T-cell (primary cell): ENCODE data around the gene SLCO3A1. TPM values are rescaled to one million over a fixed set of nuclear protein-coding genes. Genes with fewer than 3 reads are reported as not detected.

Experiments
- ATAC-seq, 4 experiments: fragments of 200-7000 bp in 3 of 4; fragments of 150-1000 bp in 1 of 4; cut with Tn5 transposase; replicated peaks in 1 of 4; 1 replicate in 3 of 4; 2 replicates in 1 of 4; pipeline ENCODE4 v1.10.0; 2021; ENCODE audit warnings: moderate library complexity in 3 of 4, mild to moderate bottlenecking in 2 of 4, moderate number of reproducible peaks in 1 of 4
- CTCF ChIA-PET, 2 donors: fragments of 300-600 bp; sonication (Branson Sonifier 250); formaldehyde crosslinking; loops; one replicate each; lab custom pipeline; 2022; ENCODE audit warnings: antibody characterized with exemption in 2 of 2; lab: Charles Lee
- POLR2A ChIA-PET, 2 donors: fragments of 300-600 bp; sonication (Branson Sonifier 250); formaldehyde crosslinking; loops; one replicate each; lab custom pipeline; 2022; ENCODE audit warnings: antibody characterized with exemption in 2 of 2; lab: Charles Lee
- DNase-seq, 35 experiments: peaks; one replicate each; pipeline versions ENCODE4 v3.0.0 to v3.0.0-alpha.2; 2013 to 2023
- H3K27ac ChIP-seq: one replicate; pipeline ENCODE4 v1.5.1; 2013; ENCODE audit warnings: low read length
- H3K27me3 ChIP-seq, 2 experiments: replicated peaks in 1 of 2; 1 replicate in 1 of 2; 2 replicates in 1 of 2; pipeline versions ENCODE4 v1.6.1 to v1.7.0; 2013; ENCODE audit warnings: low read length in 1 of 2, mixed read lengths in 1 of 2; ENCODE audit not compliant: control insufficient read depth in 2 of 2, insufficient read depth in 2 of 2; ENCODE audit errors: extremely low read depth in 1 of 2
- H3K36me3 ChIP-seq, 2 donors: 1 replicate in 1 of 2; 2 replicates in 1 of 2; pipeline versions ENCODE4 v1.6.1 to v1.7.0; 2013; ENCODE audit warnings: low read length in 1 of 2; ENCODE audit not compliant: control insufficient read depth in 2 of 2, insufficient read depth in 1 of 2; ENCODE audit errors: extremely low read depth in 1 of 2
- H3K4me1 ChIP-seq, 2 experiments: 1 replicate in 1 of 2; 2 replicates in 1 of 2; pipeline versions ENCODE4 v1.6.1 to v1.7.0; 2013; ENCODE audit warnings: low read length in 2 of 2, mixed read lengths in 1 of 2; ENCODE audit not compliant: insufficient read depth in 2 of 2, control insufficient read depth in 1 of 2; ENCODE audit errors: extremely low read depth in 1 of 2
- H3K4me3 ChIP-seq, 2 donors: 1 replicate in 1 of 2; 2 replicates in 1 of 2; pipeline versions ENCODE4 v1.5.1 to v1.7.0; 2013; ENCODE audit warnings: mild to moderate bottlenecking in 2 of 2, low read length in 1 of 2, moderate library complexity in 1 of 2; ENCODE audit not compliant: control insufficient read depth in 1 of 2; ENCODE audit errors: extremely low read depth in 1 of 2
- H3K9me3 ChIP-seq: 2 replicates; pipeline ENCODE4 v1.7.0; 2013
- H3K27ac Mint-ChIP-seq, 2 donors: one replicate each; pipeline ENCODE4 v1.8.0; 2020 to 2021; ENCODE audit warnings: mild to moderate bottlenecking in 2 of 2, mixed read lengths in 2 of 2
- H3K27me3 Mint-ChIP-seq, 2 donors: one replicate each; pipeline ENCODE4 v1.8.0; 2021 to 2022; ENCODE audit warnings: mixed read lengths in 2 of 2
- H3K36me3 Mint-ChIP-seq: one replicate; pipeline ENCODE4 v1.8.0; 2021; ENCODE audit warnings: mixed read lengths
- H3K4me1 Mint-ChIP-seq, 3 donors: one replicate each; pipeline ENCODE4 v1.8.0; 2020 to 2022; ENCODE audit warnings: mixed read lengths in 3 of 3, mild to moderate bottlenecking in 1 of 3
- H3K4me3 Mint-ChIP-seq, 3 donors: one replicate each; pipeline ENCODE4 v1.8.0; 2020 to 2022; ENCODE audit warnings: mild to moderate bottlenecking in 3 of 3, mixed read lengths in 3 of 3, moderate library complexity in 3 of 3
- H3K9me3 Mint-ChIP-seq, 3 donors: one replicate each; pipeline ENCODE4 v1.8.0; 2020 to 2022; ENCODE audit warnings: mixed read lengths in 3 of 3
- WGBS: methylation state at CpG from one replicate; pipeline ENCODE4 v1.1.5; 2013; ENCODE audit warnings: missing lambda C conversion rate; ENCODE audit not compliant: insufficient coverage; 5-methylcytosine and 5-hydroxymethylcytosine counted together
- total RNA-seq, 35 experiments: library from RNA in 6 of 35; stranded (reverse) in 6 of 35; fragments of 120-200 nt in 1 of 35; gene quantifications; one replicate each; pipeline versions ENCODE4 v1.2.1 to v1.2.4 and lab custom pipeline; 2013 to 2026

The SLCO3A1 gene
- total RNA-seq, 5 donors from 2014 or later (not counting 1 experiment from before 2014, with no cell fraction given): 26.2 to 52.2 (median 38.7) TPM

DNA sequence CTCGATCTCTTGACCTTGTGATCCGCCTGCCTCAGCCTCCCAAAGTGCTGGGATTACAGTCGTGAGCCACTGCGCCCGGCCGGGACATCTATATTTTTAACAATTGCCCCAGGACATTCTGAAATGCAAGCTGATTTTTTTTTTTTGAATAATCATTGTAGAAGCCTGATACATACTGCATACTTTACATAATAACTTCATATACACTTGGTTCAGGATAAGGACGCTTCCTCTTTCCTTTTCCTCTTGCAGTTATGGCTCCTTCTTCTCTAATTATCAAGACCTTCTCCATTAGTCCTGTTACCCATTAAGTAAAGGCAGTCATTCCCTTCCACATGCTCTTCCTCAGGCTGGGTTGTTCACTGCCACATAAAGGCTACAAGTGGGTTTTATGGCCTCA lies 58.3 kb downstream of the SLCO3A1 start:
- Mint-ChIP-seq H3K9me3 (no peaks in the 10 kb centered on the region), H3K4me3 (no peak overlapping the region), H3K36me3 (peaks cover 31% of the 10 kb centered on the region), H3K27me3 (no peaks in the 10 kb centered on the region), H3K27ac (no peak overlapping the region), H3K4me1 (peaks cover 29 to 47% (median 36%) of the 10 kb centered on the region in 3 donors)
- WGBS: no CpG with 5 or more reads among the region's 7 CpGs
- Histone ChIP-seq H3K36me3 (peaks cover 2 to 6% of the 10 kb centered on the region in 2 donors), H3K9me3 (no peaks in the 10 kb centered on the region), H3K4me3 (no peak overlapping the region), H3K27me3 (no peaks in the 10 kb centered on the region), H3K27ac (no peak overlapping the region), H3K4me1 (no peaks in the 10 kb centered on the region)
- no peak for ATAC-seq
- ChIA-PET POLR2A (no interaction called here), CTCF (no interaction called here)
- no peak for DNase-seq

DNA sequence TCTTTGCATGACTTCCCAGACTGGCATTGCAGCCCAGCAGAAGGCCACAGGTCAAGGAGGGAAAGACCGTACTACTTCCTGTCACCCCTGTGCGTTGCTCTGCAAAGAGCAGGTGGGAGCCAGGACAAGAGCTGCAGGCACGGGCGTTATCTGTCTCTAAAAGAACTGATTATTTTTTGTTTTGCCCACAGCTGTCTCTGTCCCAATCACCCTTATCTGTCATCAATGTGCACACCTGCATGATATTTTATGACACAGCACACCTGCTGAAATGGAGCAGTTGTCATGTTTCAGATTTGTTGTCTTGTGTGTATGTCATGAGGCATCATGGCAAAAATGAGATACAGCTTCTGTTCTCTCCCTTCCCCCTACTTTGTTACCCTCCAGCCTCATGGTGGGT lies 58.8 kb downstream of the SLCO3A1 start:
- H3K9me3 ChIP-seq: no peaks in the 10 kb centered on the region
- Mint-ChIP-seq H3K9me3 (no peaks in the 10 kb centered on the region), H3K27me3 (no peaks in the 10 kb centered on the region), H3K36me3 (peaks cover 36% of the 10 kb centered on the region), H3K4me1 (peaks cover 28 to 48% (median 38%) of the 10 kb centered on the region in 3 donors), H3K27ac (peak overlapping the region; percentile 13 to 24), H3K4me3 (no peak overlapping the region)
- 67% methylated on average over 3 of the region's 4 CpGs for WGBS
- H3K4me1 ChIP-seq: no peaks in the 10 kb centered on the region
- peaks cover 2 to 6% of the 10 kb centered on the region in 2 donors for H3K36me3 ChIP-seq
- no peak for DNase-seq
- H3K27me3 ChIP-seq: no peaks in the 10 kb centered on the region
- no peak overlapping the region for H3K4me3 ChIP-seq
- ATAC-seq: no peak
- POLR2A ChIA-PET: no interaction called here
- no peak overlapping the region for H3K27ac ChIP-seq
- CTCF ChIA-PET: no interaction called here

DNA sequence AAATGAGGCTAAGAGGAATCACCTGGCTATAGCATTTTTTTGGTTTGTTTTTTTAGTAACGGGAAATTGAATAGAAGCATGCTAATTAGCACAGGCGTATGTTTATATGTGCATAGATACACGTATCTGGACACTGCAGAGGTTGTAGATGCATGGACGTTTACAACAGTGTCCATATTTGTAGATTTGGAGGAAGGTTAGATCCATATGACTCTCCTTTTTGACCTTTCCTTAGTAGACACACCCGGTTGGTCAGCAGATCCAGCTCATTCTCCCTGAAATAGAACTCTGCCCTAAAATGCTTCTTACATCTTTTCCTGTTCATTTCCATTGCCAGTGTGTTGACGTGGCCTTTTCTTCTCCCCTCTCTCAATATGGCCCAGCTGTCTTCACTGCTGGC lies 60.1 kb downstream of the SLCO3A1 start:
- WGBS: 100% methylated on average over 1 of the region's 6 CpGs
- H3K36me3 Mint-ChIP-seq: peaks cover 45% of the 10 kb centered on the region
- H3K9me3 ChIP-seq: no peaks in the 10 kb centered on the region
- H3K4me3 ChIP-seq: no peak overlapping the region
- H3K36me3 ChIP-seq: peaks cover 2 to 10% of the 10 kb centered on the region in 2 donors
- peaks cover 32 to 55% (median 49%) of the 10 kb centered on the region in 3 donors for H3K4me1 Mint-ChIP-seq
- POLR2A ChIA-PET: no interaction called here
- DNase-seq (no peak), ATAC-seq (no peak)
- H3K4me1 ChIP-seq: no peaks in the 10 kb centered on the region
- no peaks in the 10 kb centered on the region for H3K9me3 Mint-ChIP-seq
- CTCF ChIA-PET: no interaction called here
- no peaks in the 10 kb centered on the region for H3K27me3 ChIP-seq
- no peak overlapping the region for H3K27ac Mint-ChIP-seq
- no peaks in the 10 kb centered on the region for H3K27me3 Mint-ChIP-seq
- H3K4me3 Mint-ChIP-seq: no peak overlapping the region
- H3K27ac ChIP-seq: no peak overlapping the region

DNA sequence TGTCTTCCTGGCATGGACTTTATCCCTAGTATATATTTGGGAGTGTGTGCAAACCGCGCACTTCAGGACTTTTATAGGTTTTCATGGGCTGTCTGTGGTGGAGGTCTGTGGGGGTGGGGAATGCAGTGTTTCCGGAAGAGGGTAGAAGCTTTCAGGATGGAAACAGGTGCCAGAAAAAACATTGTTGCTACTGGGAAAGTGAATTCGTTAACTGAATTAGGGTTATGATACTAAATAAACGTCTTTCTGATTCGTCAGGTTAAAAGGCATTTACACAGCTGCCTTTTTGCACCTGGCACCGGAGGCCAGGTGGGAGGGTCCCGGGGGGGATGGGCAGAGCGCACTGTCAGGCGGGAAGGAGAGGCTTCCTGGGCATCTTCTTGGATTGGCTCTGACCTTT lies 62.1 kb downstream of the SLCO3A1 start:
- no peak for ATAC-seq
- POLR2A ChIA-PET: no interaction called here
- Mint-ChIP-seq H3K4me1 (peaks cover 39 to 62% (median 44%) of the 10 kb centered on the region in 3 donors), H3K27me3 (no peaks in the 10 kb centered on the region), H3K9me3 (no peaks in the 10 kb centered on the region), H3K36me3 (peaks cover 41% of the 10 kb centered on the region), H3K27ac (no peak overlapping the region), H3K4me3 (no peak overlapping the region)
- Histone ChIP-seq H3K4me3 (no peak overlapping the region), H3K36me3 (peaks cover 2 to 10% of the 10 kb centered on the region in 2 donors), H3K9me3 (no peaks in the 10 kb centered on the region), H3K27ac (no peak overlapping the region), H3K27me3 (no peaks in the 10 kb centered on the region), H3K4me1 (no peaks in the 10 kb centered on the region)
- 93% methylated on average over 10 of the region's 10 CpGs for WGBS
- CTCF ChIA-PET: no interaction called here
- DNase-seq: no peak

DNA sequence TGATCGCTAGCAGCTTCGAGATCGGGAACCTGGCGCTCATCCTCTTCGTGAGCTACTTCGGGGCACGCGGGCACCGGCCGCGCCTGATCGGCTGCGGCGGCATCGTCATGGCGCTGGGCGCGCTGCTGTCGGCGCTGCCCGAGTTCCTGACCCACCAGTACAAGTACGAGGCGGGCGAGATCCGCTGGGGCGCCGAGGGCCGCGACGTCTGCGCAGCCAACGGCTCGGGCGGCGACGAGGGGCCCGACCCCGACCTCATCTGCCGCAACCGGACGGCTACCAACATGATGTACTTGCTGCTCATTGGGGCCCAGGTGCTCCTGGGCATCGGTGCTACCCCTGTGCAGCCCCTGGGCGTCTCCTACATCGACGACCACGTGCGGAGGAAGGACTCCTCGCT lies 62.5 kb downstream of the SLCO3A1 start:
- Histone ChIP-seq H3K36me3 (peaks cover 0 to 10% of the 10 kb centered on the region in 2 donors), H3K27ac (no peak overlapping the region), H3K4me3 (no peak overlapping the region), H3K4me1 (peaks cover under 1 to 4% of the 10 kb centered on the region in 2 experiments), H3K9me3 (no peaks in the 10 kb centered on the region), H3K27me3 (no peaks in the 10 kb centered on the region)
- Mint-ChIP-seq H3K27ac (no peak overlapping the region), H3K27me3 (no peaks in the 10 kb centered on the region), H3K4me3 (no peak overlapping the region), H3K9me3 (no peaks in the 10 kb centered on the region), H3K4me1 (peaks cover 39 to 62% (median 48%) of the 10 kb centered on the region in 3 donors), H3K36me3 (peaks cover 40% of the 10 kb centered on the region)
- CTCF ChIA-PET: no interaction called here
- ATAC-seq (no peak), DNase-seq (no peak)
- POLR2A ChIA-PET: no interaction called here
- WGBS: 96% methylated on average over 48 of the region's 48 CpGs

DNA sequence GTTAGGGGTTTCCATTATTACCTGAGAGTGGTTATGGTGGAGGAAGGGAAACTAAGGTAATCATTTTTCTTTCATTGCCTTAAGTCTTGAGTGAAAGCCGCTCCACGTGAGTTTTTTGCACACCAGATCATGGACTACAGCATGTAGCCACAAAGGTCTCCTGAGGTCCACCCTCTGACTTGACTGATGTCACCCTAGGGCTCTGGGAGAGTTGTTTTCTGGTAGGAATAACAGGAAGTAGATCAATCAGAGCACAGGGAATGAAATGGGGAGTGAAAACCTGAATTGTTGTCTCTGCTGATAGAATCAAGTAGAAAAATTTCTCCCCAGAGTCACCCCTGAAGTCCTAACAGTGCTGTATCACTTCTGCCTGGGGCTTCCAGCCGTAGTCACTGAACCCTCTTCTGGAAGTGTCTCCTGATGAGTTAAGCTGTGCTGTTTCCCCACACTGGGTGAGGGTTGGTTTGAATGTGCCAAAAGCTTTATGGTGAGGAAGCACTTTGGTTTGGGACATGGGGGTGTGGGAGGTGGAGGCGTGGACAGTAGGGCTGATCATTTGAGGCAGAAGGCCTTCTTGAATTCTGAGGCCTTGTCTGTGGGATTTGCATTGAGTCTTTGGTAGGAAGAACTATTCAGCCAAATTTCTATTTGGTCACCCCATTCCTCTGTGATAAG lies 64.3 kb downstream of the SLCO3A1 start:
- Mint-ChIP-seq H3K27ac (no peak overlapping the region), H3K36me3 (peaks cover 35% of the 10 kb centered on the region), H3K27me3 (no peaks in the 10 kb centered on the region), H3K4me3 (no peak overlapping the region), H3K9me3 (no peaks in the 10 kb centered on the region), H3K4me1 (peaks cover 41 to 62% (median 52%) of the 10 kb centered on the region in 3 donors)
- Histone ChIP-seq H3K27me3 (no peaks in the 10 kb centered on the region), H3K27ac (no peak overlapping the region), H3K4me1 (peaks cover 7 to 12% of the 10 kb centered on the region in 2 experiments), H3K4me3 (no peak overlapping the region), H3K9me3 (no peaks in the 10 kb centered on the region), H3K36me3 (peaks cover 0 to 10% of the 10 kb centered on the region in 2 donors)
- CTCF ChIA-PET: no interaction called here
- DNase-seq: no peak
- WGBS: 100% methylated on average over 2 of the region's 4 CpGs
- ATAC-seq: no peak
- POLR2A ChIA-PET: no interaction called here
